ENCODE measurements around the gene SLC22A15. TPM values are rescaled to one million over a fixed set of nuclear protein-coding genes. Genes with fewer than 3 reads are reported as not detected.

Gene SLC22A15
- polyA plus RNA-seq, 3 donors: 3.2 to 33.4 (median 4.5) TPM

GRCh38 chr1:116062201-116062600, 85.9 kb downstream of the SLC22A15 start:
- Mint-ChIP-seq H3K36me3 (peaks cover 65 to 72% of the 10 kb centered on the region in 2 donors), H3K4me3 (no peak overlapping the region), H3K4me1 (no peaks in the 10 kb centered on the region), H3K27me3 (ENCODE audit: low read depth in 3 of 3) (no peaks in the 10 kb centered on the region), H3K9me3 (peaks cover 0 to 2% (median 0%) of the 10 kb centered on the region in 7 donors), H3K27ac (peak overlapping the region in 1 of 7 donors; percentile 43)
- no peak for DNase-seq
- Histone ChIP-seq H4K20me1 (ENCODE audit: insufficient read depth, low read length) (peaks cover 4% of the 10 kb centered on the region), H3K36me3 (replicated peaks in 1 of 2; ENCODE audit: control insufficient read depth in 1 of 2, insufficient read depth in 2 of 2, low read length in 2 of 2) (peaks cover 55 to 75% of the 10 kb centered on the region in 2 donors), H3K9me3 (replicated peaks in 1 of 2; ENCODE audit: control insufficient read depth in 1 of 2, insufficient read depth in 1 of 2, low read length in 2 of 2) (no peaks in the 10 kb centered on the region), H3K4me3 (replicated peaks in 1 of 3; ENCODE audit: low read depth in 2 of 3, low read length in 3 of 3) (no peak overlapping the region), H2AFZ (ENCODE audit: insufficient read depth, low read depth, low read length, poor library complexity, severe bottlenecking) (no peak overlapping the region), H3K79me2 (ENCODE audit: insufficient read depth, low read length) (no peaks in the 10 kb centered on the region), H3K27ac (ENCODE audit: low read depth in 1 of 2, low read length in 2 of 2) (no peak overlapping the region), H3K4me1 (ENCODE audit: control insufficient read depth in 1 of 2, insufficient read depth in 2 of 2, low read length in 2 of 2) (no peaks in the 10 kb centered on the region), H3K27me3 (ENCODE audit: control insufficient read depth in 2 of 2, insufficient read depth in 2 of 2, low read length in 2 of 2) (no peaks in the 10 kb centered on the region), H3K9ac (ENCODE audit: insufficient read depth, low read length, poor library complexity, severe bottlenecking) (no peak overlapping the region), H3K4me2 (replicated peaks; ENCODE audit: extremely low read depth, low read length, poor library complexity, severe bottlenecking) (no peak overlapping the region)
- intact Hi-C loops (cut with micrococcal nuclease): no loop called here
- no CpG with 5 or more reads among the region's 1 CpG for WGBS (ENCODE audit: insufficient coverage)
- TF ChIP-seq CTCF (IDR thresholded peaks at IDR 0.05): no peak

GRCh38 chr1:116064616-116065015, 88.3 kb downstream of the SLC22A15 start:
- H3K27ac ChIP-seq (ENCODE audit: low read depth in 1 of 2, low read length in 2 of 2): peak overlapping the region in 1 of 2 donors; percentile 25
- intact Hi-C loops (cut with micrococcal nuclease): no loop called here
- Mint-ChIP-seq H3K4me3 (no peak overlapping the region), H3K4me1 (no peaks in the 10 kb centered on the region), H3K9me3 (no peaks in the 10 kb centered on the region), H3K27me3 (ENCODE audit: low read depth in 3 of 3) (no peaks in the 10 kb centered on the region), H3K27ac (no peak overlapping the region), H3K36me3 (peaks cover 83 to 87% of the 10 kb centered on the region in 2 donors)
- H3K27me3 ChIP-seq (ENCODE audit: control insufficient read depth in 2 of 2, insufficient read depth in 2 of 2, low read length in 2 of 2): no peaks in the 10 kb centered on the region
- H4K20me1 ChIP-seq (ENCODE audit: insufficient read depth, low read length): peaks cover 4% of the 10 kb centered on the region
- H3K36me3 ChIP-seq (replicated peaks in 1 of 2; ENCODE audit: control insufficient read depth in 1 of 2, insufficient read depth in 2 of 2, low read length in 2 of 2): peaks cover 78 to 98% of the 10 kb centered on the region in 2 donors
- TF ChIP-seq CTCF (IDR thresholded peaks at IDR 0.05): no peak
- WGBS (ENCODE audit: insufficient coverage): no CpG with 5 or more reads among the region's 2 CpGs
- no peaks in the 10 kb centered on the region for H3K4me1 ChIP-seq (ENCODE audit: control insufficient read depth in 1 of 2, insufficient read depth in 2 of 2, low read length in 2 of 2)
- H3K79me2 ChIP-seq (ENCODE audit: insufficient read depth, low read length): no peaks in the 10 kb centered on the region
- no peaks in the 10 kb centered on the region for H3K9me3 ChIP-seq (replicated peaks in 1 of 2; ENCODE audit: control insufficient read depth in 1 of 2, insufficient read depth in 1 of 2, low read length in 2 of 2)
- no peak for DNase-seq
- H3K4me3 ChIP-seq (replicated peaks in 1 of 3; ENCODE audit: low read depth in 2 of 3, low read length in 3 of 3): no peak overlapping the region
- H2AFZ ChIP-seq (ENCODE audit: insufficient read depth, low read depth, low read length, poor library complexity, severe bottlenecking): no peak overlapping the region
- no peak overlapping the region for H3K4me2 ChIP-seq (replicated peaks; ENCODE audit: extremely low read depth, low read length, poor library complexity, severe bottlenecking)
- H3K9ac ChIP-seq (ENCODE audit: insufficient read depth, low read length, poor library complexity, severe bottlenecking): no peak overlapping the region
